Panc1 (cell line): Measurements from ENCODE around the gene MAT2A. TPM values are rescaled to one million over a fixed set of nuclear protein-coding genes. Genes with fewer than 3 reads are reported as not detected.

Source experiments
- ATAC-seq: fragments of 200-7000 bp; cut with Tn5 transposase; 2 replicates; pipeline ENCODE4 v1.9.1; 2020; ENCODE audit warnings: mild to moderate bottlenecking, moderate library complexity
- BruUV-seq: library from RNA; stranded (reverse); fragments of 400-500 nt; replicated peaks from 2 replicates; lab custom pipeline; 2021; lab: Mats Ljungman, UMichigan
- CTCF ChIA-PET: fragments of 300-600 bp; sonication (Branson Sonifier 250); formaldehyde crosslinking; loops from one replicate; lab custom pipeline; 2022; ENCODE audit warnings: antibody characterized with exemption; lab: Charles Lee
- POLR2A ChIA-PET: fragments of 300-600 bp; sonication (Branson Sonifier 250); formaldehyde crosslinking; loops from one replicate; lab custom pipeline; 2022; ENCODE audit warnings: antibody characterized with exemption; lab: Charles Lee
- DNase-seq: peaks from one replicate; pipeline ENCODE4 v3.0.0-alpha.2; 2010; ENCODE audit warnings: low read depth, low spot score
- H3K27ac ChIP-seq: 2 replicates; pipeline ENCODE4 v1.5.1; 2011; ENCODE audit warnings: mild to moderate bottlenecking, low read length, inconsistent platforms
- H3K27me3 ChIP-seq: fragments of 200-500 bp; sonication (Bioruptor generic); 2 replicates; pipeline ENCODE4 v1.6.0; 2014; ENCODE audit warnings: low read length, inconsistent platforms; ENCODE audit not compliant: control insufficient read depth, insufficient read depth
- H3K36me3 ChIP-seq: fragments of 200-500 bp; sonication (Bioruptor generic); 2 replicates; pipeline ENCODE4 v1.5.1; 2014; ENCODE audit warnings: inconsistent platforms, mild to moderate bottlenecking, low read length, moderate library complexity; ENCODE audit not compliant: control insufficient read depth, insufficient read depth
- H3K4me1 ChIP-seq: 2 replicates; pipeline ENCODE4 v1.5.1; 2011; ENCODE audit warnings: inconsistent platforms, mild to moderate bottlenecking, low read length, moderate library complexity; ENCODE audit not compliant: control insufficient read depth, insufficient read depth
- H3K4me3 ChIP-seq, 2 experiments: 2 replicates each; pipeline ENCODE4 v1.5.1; 2011 to 2012; ENCODE audit warnings: low read depth in 2 of 2, low read length in 2 of 2, mild to moderate bottlenecking in 2 of 2, inconsistent platforms in 1 of 2, moderate library complexity in 1 of 2
- H3K9me3 ChIP-seq: fragments of 200-500 bp; sonication (Bioruptor generic); 2 replicates; pipeline ENCODE4 v1.5.1; 2014; ENCODE audit warnings: low read depth, mild to moderate bottlenecking, inconsistent platforms, low read length, moderate library complexity; ENCODE audit not compliant: control insufficient read depth, insufficient read depth
- POLR2AphosphoS5 ChIP-seq: IDR thresholded peaks from 2 replicates; pipeline ENCODE4 v1.6.1; 2012; ENCODE audit warnings: mild to moderate bottlenecking, low read depth, low read length, moderate library complexity
- SIN3A ChIP-seq: IDR thresholded peaks from 2 replicates; pipeline ENCODE4 v1.6.1; 2012; ENCODE audit warnings: low read depth, mild to moderate bottlenecking, low read length, moderate library complexity, borderline replicate concordance; ENCODE audit not compliant: insufficient read depth
- TCF7L2 ChIP-seq: IDR thresholded peaks from 2 replicates; pipeline ENCODE4 v1.6.1; 2011; ENCODE audit warnings: mild to moderate bottlenecking, low read depth, low read length, inconsistent platforms
- in situ Hi-C: cut with HindIII; loops from 2 replicates; pipeline ENCODE4 v1.10.0; 2016; ENCODE audit warnings: low sequenced_read_pairs, low pct_unique_long_range_greater_than_20kb
- intact Hi-C: fragments of 100-400 bp; cut with micrococcal nuclease; formaldehyde crosslinking; loops from one replicate; pipeline ENCODE4 v1.10.0; 2022; ENCODE audit not compliant: unreplicated experiment
- total RNA-seq: library from RNA; stranded (reverse); gene quantifications from one replicate; pipeline ENCODE4 v1.2.1, GENCODE V29; 2021; ENCODE audit not compliant: unreplicated experiment
- TF ChIP-seq, protein P1 (sequence below): fragments of 450-650 bp; IDR thresholded peaks from 2 replicates; pipeline ENCODE4 v1.5.1; 2017; ENCODE audit warnings: mild to moderate bottlenecking
- TF ChIP-seq, protein P2 (sequence below), 2 experiments: IDR thresholded peaks; 2 replicates each; pipeline ENCODE4 v1.6.1; 2011 to 2012; ENCODE audit warnings: low read depth in 2 of 2, control low read depth in 1 of 2, low read length in 1 of 2, mild to moderate bottlenecking in 1 of 2, moderate library complexity in 1 of 2; ENCODE audit not compliant: insufficient read depth in 1 of 2

MAT2A gene
- total RNA-seq, 1 experiment from 2014 or later, result 547 TPM

DNA sequence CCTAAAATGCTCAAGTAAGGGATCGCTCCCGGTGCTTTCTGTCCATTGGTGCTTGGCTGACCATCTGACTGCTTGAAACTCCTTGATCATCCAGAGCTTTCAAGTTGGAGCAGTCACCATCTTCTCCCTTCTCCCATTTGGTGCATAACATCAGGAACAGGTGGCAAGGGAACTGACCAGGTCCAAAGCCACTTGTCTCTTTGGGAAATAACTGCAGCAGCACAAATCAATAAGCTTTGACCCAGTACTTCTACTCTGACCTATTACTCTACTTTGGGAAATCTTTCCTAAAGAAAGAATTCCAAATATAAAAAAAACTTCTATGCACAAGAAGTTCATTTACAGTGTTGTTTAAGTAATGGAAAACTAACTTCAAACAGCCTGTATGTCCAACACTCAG is 10.6 kb upstream of the MAT2A start:
- TF ChIP-seq POLR2AphosphoS5 (no peak), TCF7L2 (no peak), SIN3A (no peak)
- TF ChIP-seq, protein P1, sequence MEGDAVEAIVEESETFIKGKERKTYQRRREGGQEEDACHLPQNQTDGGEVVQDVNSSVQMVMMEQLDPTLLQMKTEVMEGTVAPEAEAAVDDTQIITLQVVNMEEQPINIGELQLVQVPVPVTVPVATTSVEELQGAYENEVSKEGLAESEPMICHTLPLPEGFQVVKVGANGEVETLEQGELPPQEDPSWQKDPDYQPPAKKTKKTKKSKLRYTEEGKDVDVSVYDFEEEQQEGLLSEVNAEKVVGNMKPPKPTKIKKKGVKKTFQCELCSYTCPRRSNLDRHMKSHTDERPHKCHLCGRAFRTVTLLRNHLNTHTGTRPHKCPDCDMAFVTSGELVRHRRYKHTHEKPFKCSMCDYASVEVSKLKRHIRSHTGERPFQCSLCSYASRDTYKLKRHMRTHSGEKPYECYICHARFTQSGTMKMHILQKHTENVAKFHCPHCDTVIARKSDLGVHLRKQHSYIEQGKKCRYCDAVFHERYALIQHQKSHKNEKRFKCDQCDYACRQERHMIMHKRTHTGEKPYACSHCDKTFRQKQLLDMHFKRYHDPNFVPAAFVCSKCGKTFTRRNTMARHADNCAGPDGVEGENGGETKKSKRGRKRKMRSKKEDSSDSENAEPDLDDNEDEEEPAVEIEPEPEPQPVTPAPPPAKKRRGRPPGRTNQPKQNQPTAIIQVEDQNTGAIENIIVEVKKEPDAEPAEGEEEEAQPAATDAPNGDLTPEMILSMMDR, result no peak
- TF ChIP-seq, protein P2, sequence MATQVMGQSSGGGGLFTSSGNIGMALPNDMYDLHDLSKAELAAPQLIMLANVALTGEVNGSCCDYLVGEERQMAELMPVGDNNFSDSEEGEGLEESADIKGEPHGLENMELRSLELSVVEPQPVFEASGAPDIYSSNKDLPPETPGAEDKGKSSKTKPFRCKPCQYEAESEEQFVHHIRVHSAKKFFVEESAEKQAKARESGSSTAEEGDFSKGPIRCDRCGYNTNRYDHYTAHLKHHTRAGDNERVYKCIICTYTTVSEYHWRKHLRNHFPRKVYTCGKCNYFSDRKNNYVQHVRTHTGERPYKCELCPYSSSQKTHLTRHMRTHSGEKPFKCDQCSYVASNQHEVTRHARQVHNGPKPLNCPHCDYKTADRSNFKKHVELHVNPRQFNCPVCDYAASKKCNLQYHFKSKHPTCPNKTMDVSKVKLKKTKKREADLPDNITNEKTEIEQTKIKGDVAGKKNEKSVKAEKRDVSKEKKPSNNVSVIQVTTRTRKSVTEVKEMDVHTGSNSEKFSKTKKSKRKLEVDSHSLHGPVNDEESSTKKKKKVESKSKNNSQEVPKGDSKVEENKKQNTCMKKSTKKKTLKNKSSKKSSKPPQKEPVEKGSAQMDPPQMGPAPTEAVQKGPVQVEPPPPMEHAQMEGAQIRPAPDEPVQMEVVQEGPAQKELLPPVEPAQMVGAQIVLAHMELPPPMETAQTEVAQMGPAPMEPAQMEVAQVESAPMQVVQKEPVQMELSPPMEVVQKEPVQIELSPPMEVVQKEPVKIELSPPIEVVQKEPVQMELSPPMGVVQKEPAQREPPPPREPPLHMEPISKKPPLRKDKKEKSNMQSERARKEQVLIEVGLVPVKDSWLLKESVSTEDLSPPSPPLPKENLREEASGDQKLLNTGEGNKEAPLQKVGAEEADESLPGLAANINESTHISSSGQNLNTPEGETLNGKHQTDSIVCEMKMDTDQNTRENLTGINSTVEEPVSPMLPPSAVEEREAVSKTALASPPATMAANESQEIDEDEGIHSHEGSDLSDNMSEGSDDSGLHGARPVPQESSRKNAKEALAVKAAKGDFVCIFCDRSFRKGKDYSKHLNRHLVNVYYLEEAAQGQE (IDR thresholded peaks at IDR 0.05; ENCODE audit: insufficient read depth in 1 of 2, low read depth in 2 of 2, low read length in 1 of 2), result no peak
- DNase-seq, result no peak
- Histone ChIP-seq H3K4me3 (no peak overlapping the region), H3K27me3 (no peaks in the 10 kb centered on the region), H3K9me3 (no peaks in the 10 kb centered on the region), H3K4me1 (peaks cover 24% of the 10 kb centered on the region), H3K36me3 (no peaks in the 10 kb centered on the region), H3K27ac (peak overlapping the region; percentile 59; the same call in 1 of the 2 replicates)
- BruUV-seq, result no TSS peak
- ChIA-PET POLR2A (interaction anchor here (0.6 kb wide), 1 partner anchor 9 kb away, joined by 3 read pairs; no protein-coding TSS in a partner anchor), CTCF (no interaction called here)
- in situ Hi-C loops (loop anchor here (25.0 kb wide), 1 partner anchor 116 kb away; the partner anchor contains the start of genes CAPG and SH2D6), intact Hi-C loops (no loop called here)
- no peak for ATAC-seq

DNA sequence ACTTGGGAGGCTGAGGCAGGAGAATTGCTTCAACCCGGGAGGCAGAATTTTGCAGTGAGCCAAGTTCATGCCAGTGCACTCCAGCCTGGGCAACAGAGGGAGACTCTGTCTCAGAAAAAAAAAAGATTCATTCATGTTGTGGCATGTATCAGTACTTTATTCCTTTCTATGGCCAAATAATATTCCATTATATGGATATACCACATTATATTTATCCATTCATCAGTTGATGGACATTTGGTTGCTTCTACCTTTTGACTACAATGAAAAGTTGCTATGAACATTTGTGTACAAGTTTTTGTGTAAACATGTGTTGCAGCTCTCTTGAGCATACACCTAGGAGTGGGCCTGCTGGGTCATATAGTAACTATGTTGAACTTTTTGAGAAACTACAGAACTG is 9.2 kb upstream of the MAT2A start:
- H3K9me3 ChIP-seq, result no peaks in the 10 kb centered on the region
- ATAC-seq (no peak), DNase-seq (no peak)
- ChIA-PET CTCF (no interaction called here), POLR2A (interaction anchor here (1.2 kb wide), 1 partner anchor 12 kb away, joined by 3 read pairs; no protein-coding TSS in a partner anchor)
- peaks cover 19% of the 10 kb centered on the region for H3K4me1 ChIP-seq
- intact Hi-C loops (no loop called here), in situ Hi-C loops (loop anchor here (25.0 kb wide), 1 partner anchor 118 kb away; the partner anchor contains the start of genes CAPG and SH2D6)
- no peak overlapping the region for H3K4me3 ChIP-seq
- TF ChIP-seq SIN3A, result no peak
- TF ChIP-seq, protein P1, result no peak
- TF ChIP-seq TCF7L2, result no peak
- TF ChIP-seq POLR2AphosphoS5, result no peak
- TF ChIP-seq, protein P2 (IDR thresholded peaks at IDR 0.05; ENCODE audit: insufficient read depth in 1 of 2, low read depth in 2 of 2, low read length in 1 of 2), result no peak
- BruUV-seq, result no TSS peak
- H3K27ac ChIP-seq, result no peak overlapping the region
- H3K27me3 ChIP-seq, result no peaks in the 10 kb centered on the region
- no peaks in the 10 kb centered on the region for H3K36me3 ChIP-seq
